Measurements from ENCODE around the gene AFF3.

- TF ChIP-seq CTCF (optimal IDR thresholded peaks at IDR 0.05 in 1 of 3, IDR thresholded peaks at IDR 0.05 in 1 of 3, conservative IDR thresholded peaks at IDR 0.05 in 1 of 3; ENCODE audit: extremely low read depth in 1 of 3, insufficient read depth in 2 of 3, low read length in 3 of 3) (no peak), EZH2 (IDR thresholded peaks at IDR 0.05; ENCODE audit: low read length) (no peak)
Observed at GRCh38 chr2:99613980-99614379, 528.4 kb downstream of the AFF3 start.

Measured in keratinocyte (primary cell).